GM21367 (cell line): ENCODE measurements around the gene ZNF554.
"Not testable (repeated sequence)": the region's sequence is repeated elsewhere in the genome, so short reads cannot be mapped to it uniquely, and the experiment has no call there.

ENCODE experiments used
- ATAC-seq: cut with Tn5 transposase; IDR thresholded peaks from one replicate; pipeline ENCODE4 v1.9.1; 2021; ENCODE audit not compliant: unreplicated experiment

Gene ZNF554

DNA sequence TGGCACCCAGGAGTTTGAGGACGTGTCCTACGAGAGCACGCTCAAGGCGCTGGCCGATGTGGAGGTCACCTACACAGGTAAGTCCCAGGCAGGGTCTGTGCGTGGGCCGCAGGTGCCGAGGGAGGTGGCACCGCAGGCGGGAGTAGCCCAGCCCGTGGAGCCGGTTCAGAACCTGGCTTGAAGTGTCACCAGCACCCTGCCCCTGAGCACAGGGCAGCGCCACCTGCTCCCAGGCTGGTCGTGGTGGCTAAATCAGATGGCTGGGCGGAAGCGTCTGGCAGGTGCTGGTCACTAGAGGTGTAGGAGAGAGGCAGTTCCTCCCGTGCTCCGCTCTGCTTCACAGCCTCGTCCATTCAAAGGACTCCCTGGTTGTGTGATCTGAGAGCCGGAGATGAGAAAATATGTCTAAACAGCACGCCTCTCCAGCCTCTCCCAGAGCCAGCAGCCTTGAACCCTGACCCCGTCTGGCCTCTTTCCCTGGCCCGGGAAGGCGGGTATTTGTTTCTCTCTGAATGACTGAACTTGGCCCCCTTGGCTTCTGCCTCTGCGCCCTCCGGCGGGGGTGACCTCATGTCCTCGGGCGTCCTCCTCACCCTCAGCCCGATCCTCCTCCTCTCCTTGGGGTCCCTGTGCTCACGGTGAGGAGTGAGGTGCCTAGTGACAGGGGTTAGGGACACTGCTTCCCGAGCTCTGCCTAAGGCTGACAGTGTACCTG, 29.0 kb upstream of the ZNF554 start:
- ATAC-seq: no peak

DNA sequence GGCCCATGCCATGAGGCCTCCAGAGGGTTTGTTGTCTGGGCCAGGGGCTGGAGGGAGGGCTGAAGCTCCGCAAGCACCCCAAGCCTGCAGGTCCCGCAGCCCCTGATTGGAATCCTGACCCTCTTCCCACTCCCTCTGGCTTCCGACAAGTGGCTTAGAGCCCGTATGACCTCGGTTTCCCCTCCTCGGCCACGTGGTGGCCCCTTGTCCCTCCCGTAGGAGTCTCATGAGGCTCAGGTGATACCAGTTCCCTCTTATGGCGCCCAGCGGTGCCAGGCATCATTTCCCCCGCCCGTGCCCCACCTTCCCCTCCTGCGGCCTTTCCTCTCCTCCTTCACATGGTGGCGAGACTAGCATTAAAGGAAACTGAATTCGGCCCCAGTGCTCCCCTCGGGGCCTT, 28.2 kb upstream of the ZNF554 start:
- no peak for ATAC-seq

GRCh38 chr19:2791876-2792275, 27.8 kb upstream of the ZNF554 start:
- ATAC-seq: no peak

DNA sequence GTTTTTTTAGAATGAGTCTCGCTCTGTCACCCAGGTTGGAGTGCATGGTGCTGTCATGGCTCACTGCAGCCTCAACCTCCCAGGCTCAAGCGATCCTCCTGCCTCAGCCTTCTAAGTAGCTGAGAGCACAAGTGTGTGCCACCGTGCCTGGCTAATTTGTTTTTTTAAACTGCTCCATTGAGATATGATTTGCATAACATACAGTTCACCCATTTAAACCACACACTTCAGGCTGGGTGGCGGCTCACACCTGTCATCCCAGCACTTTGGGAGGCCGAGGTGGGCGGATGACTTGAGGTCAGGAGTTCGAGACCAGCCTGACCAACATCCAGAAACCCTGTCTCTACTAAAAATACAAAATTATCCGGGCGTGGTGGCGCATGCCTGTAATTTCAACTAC, 27.0 kb upstream of the ZNF554 start:
- ATAC-seq: not testable (repeated sequence)

DNA sequence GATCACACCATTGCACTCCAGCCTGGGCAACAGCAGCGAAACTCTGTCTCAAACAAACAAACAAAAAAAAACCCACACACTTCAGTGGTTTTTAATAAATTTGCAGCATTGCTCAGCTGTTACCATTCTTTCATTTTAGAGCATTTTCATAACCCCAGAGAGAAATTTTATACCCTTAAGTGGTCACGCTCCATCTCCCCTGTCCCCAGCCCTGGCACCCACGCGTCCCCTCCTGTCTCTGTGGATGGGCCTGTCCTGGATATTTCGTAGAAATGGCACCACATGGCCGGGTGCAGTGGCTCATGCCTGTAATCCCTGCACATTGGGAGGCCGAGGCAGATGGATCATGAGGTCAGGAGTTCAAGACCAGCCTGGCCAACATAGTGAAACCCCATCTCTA, 26.5 kb upstream of the ZNF554 start:
- ATAC-seq: no peak

DNA sequence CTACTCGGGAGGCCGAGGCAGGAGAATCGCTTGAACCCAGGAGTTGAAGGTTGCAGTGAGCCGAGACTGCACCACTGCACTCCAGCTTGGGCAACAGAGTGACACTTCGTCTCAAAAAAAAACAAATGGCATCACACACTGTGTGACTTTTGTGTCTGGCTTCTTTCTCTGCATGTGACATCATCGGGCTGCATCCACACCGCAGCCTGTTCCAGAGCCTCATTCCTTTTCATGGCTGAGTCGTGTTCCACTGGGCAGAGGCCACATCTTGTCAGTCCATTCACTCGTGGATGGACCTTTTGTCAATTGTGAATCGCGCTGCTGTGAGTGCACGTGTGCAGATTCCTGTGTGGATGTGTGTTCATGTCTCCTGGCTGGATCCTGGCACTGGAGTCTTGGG, 26.1 kb upstream of the ZNF554 start:
- no peak for ATAC-seq

DNA sequence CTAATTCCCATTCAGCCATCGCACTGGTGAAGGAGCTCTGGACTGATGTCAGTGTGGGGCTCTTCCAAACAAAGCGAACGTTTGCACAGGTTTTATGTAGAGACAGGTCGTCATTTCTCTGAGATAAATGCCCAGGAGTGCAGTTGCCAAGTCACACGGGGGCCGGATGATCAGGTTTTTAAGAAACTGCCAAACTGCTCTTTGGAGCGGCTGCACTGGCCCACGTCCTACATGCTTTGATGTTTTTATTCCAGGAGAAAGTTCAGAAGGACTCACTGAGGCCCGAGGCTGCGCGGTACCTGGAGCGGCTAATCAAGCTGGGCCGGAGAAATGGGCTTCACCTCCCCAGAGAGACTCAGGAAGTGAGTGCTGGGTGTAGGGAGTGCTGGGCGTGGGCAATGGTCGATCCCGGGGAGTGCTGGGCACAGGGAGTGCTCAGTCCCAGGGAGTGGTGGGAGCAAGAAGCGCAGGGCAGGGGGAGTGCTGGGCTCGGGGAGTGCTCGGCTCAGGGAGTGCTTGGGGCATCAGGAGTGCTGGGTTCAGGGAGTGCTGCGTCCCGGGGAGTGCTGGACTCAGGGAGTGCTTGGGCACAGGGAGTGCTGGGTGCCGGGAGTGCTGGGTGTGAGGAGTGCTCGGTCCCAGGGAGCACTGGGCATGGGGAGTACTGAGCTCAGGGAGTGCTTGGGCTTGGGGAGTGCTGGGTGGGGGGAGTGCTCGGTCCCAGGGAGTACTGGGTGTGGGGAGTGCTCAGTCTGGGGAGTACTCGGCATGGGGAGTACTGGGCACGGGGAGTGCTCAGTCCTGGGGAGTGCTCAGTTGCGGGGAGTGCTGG, 23.6 kb upstream of the ZNF554 start:
- no peak for ATAC-seq

GRCh38 chr19:2796659-2797266, 22.9 kb upstream of the ZNF554 start:
- no peak for ATAC-seq

- ATAC-seq: no peak
Measured at GRCh38 chr19:2797280-2797679, 22.4 kb upstream of the ZNF554 start.

GRCh38 chr19:2798158-2798685, 21.4 kb upstream of the ZNF554 start:
- ATAC-seq: no peak

DNA sequence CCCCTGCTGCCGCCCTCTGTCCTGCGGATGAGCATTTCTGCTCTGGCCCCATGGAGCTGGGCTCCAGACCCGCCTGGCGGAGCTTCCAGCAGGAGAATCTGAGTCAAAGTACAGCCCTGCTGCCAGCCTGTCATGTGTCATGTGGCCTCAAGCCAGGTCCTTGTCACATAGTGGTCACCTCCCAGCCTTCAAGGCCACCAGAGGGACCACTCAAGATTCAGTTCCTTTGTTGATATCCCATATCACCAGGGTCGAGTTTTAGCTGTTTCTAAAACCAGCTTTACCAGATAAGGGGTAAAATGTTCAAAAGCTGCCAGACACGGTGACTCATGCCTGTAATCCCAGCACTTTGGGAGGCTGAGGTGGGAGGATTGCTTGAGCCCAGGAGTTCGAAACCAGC, 20.9 kb upstream of the ZNF554 start:
- ATAC-seq: no peak

DNA sequence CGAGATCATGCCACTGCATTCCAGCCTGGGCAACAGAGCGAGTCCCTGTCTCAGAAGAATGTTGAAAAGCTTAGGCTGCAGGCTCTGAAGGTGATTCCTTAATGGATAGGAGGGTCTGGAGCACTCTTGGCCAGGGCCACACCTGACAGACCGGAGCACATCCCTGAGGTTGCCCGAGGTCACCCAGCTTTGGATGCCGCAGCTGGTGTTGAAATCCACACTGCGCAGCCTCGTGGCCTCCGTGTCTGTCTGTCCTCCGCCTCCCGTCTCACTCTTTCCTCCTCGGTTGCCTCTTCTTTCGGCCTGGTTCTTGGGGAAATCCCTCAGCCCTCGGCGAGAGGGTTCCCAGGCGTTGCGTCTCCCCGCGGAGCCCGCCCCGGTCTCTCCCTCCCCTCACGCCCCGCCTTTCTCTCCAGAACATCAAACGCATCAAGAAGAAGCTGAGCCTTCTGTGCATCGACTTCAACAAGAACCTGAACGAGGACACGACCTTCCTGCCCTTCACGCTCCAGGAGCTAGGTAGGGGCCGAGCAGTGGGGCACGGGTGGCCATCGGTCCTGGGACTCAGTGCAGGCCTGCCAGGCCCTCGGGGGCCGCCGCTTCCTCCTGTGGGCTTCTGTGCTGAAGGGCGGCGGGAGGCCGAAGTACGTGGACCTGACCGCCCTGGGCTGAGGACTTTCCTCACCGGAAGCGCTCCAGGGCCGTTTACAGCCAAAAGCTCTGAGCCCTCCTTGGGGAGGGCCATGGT, 20.2 kb upstream of the ZNF554 start:
- ATAC-seq: no peak

DNA sequence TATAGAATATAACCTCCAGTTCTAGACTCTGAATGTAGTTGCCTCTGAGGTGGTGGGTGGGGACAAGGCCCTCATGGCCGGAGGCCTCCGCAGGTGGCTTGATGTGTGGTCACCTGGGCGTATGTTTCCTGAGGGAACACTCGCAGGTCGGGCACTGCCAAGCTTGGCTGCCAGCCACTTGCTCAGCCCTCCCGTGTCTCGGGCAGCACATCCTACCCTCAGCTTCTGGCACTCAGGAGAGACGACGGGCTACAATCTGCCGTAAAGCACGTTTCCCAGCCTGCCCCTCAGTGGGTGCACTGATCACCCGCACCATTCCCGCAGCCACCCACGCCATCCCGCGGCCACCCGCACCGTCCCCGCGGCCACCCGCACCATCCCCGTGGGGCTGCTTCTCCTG, 19.2 kb upstream of the ZNF554 start:
- ATAC-seq: no peak

- ATAC-seq: no peak
Measured at GRCh38 chr19:2802826-2803225, 16.8 kb upstream of the ZNF554 start.

- no peak for ATAC-seq
Measured at GRCh38 chr19:2803486-2804155, 16.0 kb upstream of the ZNF554 start.

DNA sequence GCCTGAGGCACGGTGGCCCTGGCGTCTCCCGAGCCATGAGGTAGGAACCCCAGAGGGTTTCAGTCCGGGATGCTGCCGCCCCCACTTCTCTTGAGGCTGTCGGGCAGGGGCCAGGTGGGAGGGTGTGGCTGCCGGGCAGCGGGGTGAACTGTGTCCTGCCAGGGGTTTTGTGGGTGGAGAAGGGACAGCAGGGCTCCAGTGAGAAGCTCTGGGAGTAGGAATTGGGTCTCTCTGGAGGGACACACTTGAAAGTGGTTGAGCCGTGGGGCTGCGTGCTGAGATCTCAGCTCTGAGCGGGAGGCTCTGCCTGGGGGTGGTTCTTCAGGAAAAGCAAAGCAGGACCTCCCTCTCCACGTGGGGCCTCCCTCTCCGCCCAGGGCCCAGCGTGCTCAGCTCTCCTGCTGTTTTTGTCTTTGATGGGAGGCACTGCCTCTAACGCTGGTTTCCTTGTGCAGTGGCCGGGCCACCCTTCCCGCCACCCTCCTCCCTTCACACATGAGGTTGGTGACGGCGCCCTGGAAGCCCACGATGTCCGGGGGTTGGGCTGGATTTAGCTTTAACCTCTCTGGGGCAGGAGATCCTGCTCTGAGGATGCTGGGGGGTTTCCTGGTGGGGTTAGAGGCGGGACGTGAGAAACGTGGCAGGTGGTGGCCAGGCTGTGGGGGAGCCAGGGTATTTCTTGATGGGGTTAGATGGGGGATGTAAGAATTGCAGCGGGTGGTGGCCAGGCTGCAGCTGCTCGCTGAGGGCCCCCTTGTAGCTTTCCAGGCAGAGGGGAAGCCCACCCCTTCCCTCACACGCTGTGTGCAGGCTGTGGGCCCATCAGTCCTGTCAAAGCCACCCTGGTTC, 15.3 kb upstream of the ZNF554 start:
- no peak for ATAC-seq

DNA sequence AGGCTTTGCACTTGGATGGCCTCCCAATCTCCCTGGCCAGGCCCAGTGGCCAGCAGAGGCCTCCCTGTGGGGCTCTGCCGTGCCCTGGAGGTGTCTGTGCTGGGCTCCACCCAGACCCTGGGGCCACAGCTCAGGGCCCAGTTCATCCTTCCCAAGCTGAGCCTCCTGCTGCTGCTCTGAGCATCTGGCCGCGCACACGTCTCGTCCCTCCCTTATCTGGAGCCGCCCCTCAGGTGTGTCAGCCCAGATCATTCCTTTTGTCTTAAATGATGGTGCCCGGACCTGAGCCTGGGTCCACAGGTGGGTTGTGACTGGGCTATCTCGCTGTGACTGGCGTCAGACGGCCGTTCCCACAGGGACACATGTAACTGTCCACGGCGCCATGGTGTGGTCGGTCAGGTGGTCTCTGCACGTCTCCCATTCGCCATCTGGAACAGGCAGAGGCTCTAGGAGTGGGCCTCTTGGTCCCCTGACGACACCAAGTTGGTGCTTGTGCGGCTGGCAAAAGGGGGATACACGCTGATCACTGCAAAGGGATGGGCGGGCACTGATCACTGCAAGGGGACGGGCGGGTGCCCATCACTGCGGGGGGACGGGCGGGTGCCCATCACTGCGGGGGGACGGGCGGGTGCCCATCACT, 14.3 kb upstream of the ZNF554 start:
- no peak for ATAC-seq

- ATAC-seq: no peak
Measured at GRCh38 chr19:2805991-2806649, 13.5 kb upstream of the ZNF554 start.
